Measurements from ENCODE around the gene BIRC6.
A peak's percentile ranks its signal among the peaks of the same experiment; 100 is the strongest.
"Not testable (repeated sequence)": the region's sequence is repeated elsewhere in the genome, so short reads cannot be mapped to it uniquely, and the experiment has no call there.

The BIRC6 gene

DNA sequence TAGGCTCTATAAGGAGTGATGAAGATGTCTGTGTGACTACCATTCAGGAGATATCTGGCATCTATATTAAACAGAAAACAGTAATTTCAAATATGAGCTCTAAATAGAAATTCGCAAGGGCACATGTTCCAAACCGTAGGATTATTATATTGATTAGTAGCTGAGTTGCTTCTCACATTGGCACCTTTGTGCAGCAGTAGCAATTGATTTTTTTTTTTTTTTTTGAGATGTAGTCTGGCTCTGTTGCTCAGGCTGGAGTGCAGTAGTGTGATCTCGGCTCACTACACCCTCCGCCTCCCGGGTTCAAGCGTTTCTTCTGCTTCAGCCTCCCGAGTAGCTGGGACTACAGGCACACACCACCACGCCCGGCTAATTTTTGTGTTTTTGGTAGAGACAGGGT, 12.4 kb downstream of the BIRC6 start:
- intact Hi-C loops (cut with DNase I) = no loop called here
- no peak for DNase-seq

DNA sequence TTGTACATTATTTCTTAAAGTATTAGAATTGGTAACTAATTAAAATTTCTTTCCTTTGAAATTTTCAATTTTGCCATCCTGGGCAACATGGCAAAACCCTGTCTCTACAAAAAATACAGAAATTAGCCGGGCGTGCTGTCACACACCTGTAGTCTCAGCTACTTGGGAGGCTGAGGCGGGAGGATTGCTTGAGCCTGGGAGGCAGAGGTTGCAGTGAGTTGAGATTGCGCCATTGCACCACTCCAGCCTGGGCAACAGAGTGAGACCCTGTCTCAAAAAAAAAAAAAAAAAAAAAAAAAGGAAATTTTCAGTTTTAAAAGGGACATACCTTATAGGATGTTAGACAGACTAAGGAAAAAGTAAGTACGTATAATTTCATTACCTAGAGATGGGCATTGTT, 14.1 kb downstream of the BIRC6 start:
- DNase-seq; intact Hi-C loops (cut with DNase I): not testable (repeated sequence)

DNA sequence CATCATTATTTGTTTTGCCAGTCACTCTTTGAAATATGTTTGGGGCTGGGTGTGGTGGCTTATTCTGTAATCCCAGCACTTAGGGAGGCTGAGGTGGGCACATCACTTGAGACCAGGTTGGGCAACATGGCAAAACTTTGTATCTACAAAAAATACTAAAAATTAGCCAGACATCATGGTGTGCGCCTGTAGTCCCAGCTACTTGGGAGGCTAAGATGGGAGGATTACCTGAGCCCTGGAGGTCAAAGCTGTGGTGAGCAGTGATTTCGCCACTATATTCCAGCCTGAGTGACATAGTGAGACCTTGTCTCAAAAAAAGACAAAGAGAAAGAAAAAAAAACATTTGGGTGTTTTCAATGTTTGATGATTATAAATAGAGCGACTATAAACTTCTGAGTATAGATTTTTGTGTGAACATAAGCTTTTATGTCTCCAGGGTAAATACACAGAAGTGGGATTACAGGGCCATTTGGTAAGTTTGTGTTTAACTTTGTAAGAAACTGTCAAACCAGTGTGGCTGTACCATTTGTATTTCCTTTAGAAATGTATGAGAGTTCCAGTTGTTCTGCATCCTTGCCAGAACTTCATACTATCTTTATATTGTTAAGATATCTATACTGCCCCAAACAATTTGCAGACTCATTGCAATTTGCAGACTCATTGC, 15.8 kb downstream of the BIRC6 start:
- no peak for DNase-seq
- intact Hi-C loops (cut with DNase I) = no loop called here

DNA sequence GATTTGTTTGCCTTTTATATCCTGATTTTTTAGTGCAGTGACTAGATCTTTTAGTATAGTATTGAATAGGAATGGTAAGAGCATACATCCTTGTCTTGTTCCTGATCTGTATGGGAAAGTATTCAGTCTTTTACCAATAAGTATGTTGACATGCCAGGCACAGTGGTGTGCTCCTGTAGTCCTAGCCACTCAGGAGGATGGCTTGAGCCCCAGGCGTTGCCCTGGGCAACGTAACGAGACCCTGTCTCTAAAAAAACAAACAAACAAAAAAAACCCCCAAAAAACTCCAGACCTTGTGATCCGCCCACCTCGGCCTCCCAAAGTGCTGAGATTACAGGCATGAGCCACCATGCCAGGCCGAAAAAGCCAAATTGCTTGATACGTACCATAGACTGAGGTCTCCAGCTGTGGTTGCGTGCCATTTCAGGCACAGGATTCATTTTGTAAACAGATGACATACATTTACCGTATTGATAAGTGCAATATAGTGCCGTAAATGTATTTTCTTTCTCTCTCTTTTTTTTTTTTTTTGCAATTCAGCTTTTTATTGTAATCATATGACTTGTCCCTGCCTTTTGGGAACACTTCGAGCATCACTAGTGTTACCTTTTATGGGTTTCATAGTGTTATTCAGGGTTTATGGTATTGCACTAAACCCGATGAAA, 18.5 kb downstream of the BIRC6 start:
- intact Hi-C loops (cut with DNase I) = no loop called here

DNA sequence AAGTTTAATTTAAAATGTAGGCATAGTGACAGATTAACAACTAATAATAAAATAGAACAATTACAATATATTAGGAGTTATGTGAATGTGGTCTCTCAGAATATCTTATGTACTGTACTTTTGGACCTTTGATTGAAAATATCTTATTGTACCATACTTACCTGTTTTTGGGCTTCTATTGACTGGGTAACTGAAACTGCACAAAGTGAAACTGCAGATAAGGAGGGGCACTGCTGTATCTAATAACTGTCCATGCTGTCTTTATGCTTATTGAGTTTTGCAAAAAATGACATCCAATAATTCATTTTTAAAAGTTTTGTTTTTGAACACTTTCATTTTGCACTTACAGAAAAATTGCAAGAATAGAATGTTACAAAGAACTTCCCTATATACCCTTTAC, 19.9 kb downstream of the BIRC6 start:
- intact Hi-C loops (cut with DNase I) = no loop called here
- no peak for DNase-seq

More for the DNA sequence above, 18.5 kb downstream of the BIRC6 start:
- peak in 1 of 10 donors; percentile 4 for DNase-seq

DNA sequence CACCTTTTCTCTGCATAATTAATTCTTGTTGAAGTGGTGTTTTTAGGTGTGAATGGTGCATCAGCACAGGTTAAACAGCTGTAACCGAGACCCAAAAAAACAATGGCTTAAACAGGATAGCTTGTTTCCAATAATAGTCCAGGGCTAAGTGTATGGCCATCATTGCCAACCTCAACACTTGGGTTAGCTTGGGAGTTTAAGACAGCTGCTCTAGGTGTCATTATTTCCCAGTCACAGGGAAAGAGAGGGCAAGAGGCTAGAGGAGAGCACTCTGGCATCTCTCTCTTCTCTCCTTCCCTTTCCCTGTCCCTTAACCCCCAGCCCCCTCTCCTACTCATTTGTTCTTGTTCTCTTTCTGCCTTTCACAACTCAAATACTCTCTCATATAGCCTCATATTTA, 21.1 kb downstream of the BIRC6 start:
- DNase-seq = no peak
- intact Hi-C loops (cut with DNase I) = no loop called here

DNA sequence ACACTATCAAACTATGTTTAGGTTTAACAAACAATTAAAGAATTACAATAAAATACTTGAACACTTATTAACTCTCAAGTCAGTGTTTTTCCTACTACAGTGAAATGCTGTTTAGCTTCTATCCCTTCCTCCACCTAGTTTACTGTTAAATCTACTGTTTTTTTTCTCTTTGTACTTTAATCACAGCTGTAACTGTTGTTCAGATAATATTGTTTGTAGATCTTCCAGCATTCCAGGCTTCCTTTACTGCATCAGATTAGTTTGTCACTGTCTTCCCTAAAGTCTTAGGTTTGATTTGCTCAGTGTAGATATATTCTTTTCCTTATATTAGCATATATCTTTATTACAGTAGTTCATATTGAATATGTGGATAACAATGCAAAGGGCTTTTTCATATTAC, 22.5 kb downstream of the BIRC6 start:
- intact Hi-C loops (cut with DNase I) = no loop called here
- DNase-seq = no peak

DNA sequence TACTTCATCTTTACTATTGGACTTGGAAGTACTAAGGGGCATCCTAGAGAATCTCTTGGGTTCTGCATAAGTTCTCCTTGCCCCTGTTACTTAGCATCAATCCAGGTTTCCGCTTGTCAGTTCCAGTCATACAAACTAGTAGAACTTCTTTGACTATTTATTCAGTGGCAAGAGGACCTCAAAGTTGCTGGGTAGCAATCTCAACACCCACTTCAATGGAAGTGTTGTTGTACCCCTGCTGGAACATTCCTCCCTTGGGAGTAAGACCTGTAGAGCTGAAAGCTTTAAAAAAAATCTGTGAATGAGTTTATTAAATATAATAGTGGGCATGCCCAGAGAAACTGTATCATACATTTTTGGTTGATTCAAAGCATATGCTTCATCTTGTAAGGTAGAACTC, 27.0 kb downstream of the BIRC6 start:
- no peak for DNase-seq
- intact Hi-C loops (cut with DNase I) = no loop called here

DNA sequence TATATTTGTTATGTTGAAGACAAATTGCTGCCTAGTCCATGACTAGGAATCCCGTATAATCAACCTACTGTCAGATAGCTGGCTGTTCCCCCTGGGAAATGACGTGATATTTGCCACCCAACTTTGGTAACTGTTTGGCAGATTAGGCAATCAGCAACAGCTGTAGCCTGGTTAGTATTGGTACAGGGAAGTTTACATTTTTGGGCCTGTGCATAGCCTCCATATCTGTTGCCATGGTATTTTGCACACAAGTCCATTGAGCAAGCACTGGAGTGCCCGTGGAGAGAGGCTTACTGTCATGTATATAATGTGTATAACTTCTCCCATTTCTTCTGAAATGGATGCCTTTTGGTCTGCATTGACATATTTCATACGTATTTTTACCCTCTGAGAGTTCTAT, 27.7 kb downstream of the BIRC6 start:
- no peak for DNase-seq
- intact Hi-C loops (cut with DNase I) = no loop called here

DNA sequence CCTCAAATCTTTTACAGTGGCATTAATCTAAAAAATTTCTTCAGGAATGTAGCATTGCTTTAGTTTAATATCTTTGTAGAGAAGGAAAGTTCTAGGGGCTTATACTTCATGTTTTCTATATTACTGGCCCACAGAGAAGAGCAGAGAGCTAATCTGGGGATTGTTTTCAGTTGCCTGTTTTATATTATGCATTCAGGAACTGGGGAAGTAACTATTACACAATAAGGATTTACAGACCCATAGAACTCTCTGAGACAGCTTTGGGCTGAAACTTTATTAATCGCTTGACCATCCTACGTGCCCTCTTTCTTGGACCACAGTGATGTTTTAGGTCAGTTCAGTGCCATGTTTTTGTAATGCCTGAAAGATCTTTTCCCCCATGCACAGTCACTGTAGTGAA, 29.9 kb downstream of the BIRC6 start:
- intact Hi-C loops (cut with DNase I) = no loop called here
- DNase-seq = no peak

DNA sequence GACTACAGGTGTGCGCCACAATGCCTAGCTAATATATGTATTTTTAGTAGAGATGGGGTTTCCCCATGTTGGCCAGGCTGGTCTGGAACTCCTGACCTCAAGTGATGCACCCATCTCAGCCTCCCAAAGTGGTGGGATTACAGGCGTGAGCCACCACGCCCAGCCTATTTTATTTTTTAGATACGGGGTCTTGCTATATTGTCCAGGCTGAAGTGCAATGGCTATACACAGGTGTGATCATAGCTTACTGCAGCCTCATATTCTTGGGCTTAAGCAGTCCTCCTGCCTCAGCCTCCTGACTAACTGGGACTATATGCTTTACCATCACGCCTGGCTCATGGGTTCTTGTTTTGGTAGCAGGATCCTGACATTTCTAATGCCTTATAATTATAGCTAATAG, 42.4 kb downstream of the BIRC6 start:
- intact Hi-C loops (cut with DNase I) = no loop called here
- DNase-seq = no peak

DNA sequence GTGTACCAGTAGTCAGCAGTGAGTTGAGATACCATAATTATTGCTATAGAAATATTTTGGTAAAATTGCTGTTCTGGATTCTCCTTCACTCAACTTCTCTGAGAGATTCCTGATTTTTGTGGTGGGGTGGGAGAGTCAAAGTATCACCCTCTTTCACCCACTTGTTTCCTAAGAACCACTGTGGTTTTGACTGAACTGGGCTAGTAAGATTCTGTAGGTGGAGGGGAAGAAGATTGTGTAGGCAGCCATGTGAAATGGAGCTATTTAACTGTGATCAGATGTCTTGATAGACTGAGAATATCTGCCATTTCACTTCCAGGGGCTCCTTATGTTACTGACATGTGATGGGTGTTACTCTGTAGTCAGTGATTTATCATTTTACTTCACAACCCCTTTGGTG, 45.3 kb downstream of the BIRC6 start:
- no peak for DNase-seq
- intact Hi-C loops (cut with DNase I) = no loop called here

DNA sequence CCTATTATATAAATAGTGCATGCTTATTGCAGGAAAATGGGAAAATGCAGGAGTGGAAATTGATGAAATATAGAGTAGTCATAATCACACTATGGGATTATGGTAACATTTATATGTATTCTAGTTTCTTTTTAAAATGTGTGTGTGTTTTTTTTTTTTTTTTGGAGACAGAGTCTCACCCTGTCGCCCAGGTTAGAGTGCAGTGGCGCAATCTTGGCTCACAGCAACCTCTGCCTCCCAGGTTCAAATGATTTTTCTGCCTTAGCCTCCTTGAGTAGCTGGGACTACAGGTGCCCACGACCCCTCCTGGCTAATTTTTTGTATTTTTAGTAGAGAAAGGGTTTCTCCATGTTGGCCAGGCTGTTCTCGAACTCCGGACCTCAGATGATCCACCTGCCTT, 47.0 kb downstream of the BIRC6 start:
- intact Hi-C loops (cut with DNase I) = no loop called here
- no peak for DNase-seq

DNA sequence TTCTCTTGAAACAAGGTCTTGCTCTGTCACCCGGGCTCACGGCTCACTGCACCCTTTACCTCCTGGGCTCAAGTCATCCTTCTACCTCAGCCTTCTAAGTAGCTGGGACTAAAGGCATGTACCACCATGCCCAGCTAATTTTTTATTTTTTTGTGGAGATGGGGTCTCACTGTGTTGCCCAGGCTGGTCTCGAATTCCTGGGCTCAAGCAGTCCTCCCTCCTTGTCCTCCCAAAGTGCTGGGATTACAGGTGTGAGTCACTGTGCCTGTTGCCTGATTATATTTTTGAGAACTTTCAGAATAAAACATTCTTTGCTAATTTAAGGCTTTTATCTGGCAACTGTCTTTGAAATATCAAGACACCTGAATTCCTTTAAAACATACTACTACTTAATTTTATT, 47.9 kb downstream of the BIRC6 start:
- no peak for DNase-seq
- intact Hi-C loops (cut with DNase I) = no loop called here

DNA sequence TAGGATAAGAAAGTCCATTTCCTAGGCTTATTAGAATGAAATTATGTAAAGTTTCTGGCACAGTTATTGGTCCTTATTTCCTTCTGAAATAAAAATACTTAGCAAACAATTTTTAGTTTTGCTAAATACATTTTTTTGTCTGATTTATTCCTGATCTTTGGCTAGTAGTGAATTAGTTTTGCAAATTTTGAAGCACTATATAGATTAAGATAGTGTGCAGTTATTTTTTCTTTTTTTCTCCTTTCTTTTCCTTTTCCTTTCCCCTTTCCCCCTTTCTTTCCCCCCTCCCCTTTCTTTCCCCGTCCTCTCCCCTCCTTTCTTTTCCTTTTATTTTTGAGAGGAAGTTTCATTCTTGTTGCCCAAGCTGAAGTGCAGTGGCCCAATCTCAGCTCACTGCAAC, 59.7 kb downstream of the BIRC6 start:
- no peak for DNase-seq
- intact Hi-C loops (cut with DNase I) = no loop called here

DNA sequence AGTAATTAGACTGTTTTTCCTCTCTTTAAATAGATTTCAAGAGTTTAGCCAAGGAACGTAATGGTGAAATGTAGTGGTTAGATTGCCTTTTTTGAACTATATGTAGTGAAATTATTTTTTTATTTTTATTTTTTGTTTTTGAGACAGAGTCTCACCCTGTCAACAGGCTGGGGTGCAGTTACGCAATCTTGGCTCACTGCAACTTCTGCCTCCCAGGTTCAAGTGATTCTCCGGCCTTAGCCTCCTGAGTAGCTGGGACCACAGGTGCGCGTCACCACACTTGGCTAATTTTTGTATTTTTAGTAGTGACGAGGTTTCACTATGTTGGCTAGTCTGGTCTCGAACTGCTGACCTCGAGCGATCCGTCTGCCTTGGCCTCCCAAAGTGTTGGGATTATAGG, 60.8 kb downstream of the BIRC6 start:
- DNase-seq = no peak
- intact Hi-C loops (cut with DNase I) = no loop called here

DNA sequence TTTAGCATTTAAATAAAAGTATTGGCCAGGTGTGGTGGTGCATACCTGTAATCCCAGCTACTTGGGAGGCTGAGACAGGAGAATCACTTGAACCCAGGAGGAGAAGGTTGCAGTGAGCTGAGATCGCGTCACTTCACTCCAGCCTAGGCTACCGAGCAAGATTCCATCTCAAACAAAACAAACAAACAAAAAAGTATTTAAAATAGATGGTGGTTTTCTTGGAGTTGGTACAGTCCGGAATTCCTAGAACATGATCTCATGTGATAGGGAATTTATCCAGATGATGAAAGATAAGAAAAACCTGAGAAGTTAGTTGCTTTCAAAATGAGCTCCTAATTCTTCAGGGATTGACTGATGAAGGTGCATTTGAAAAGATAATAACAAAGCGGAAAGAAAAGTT, 62.0 kb downstream of the BIRC6 start:
- intact Hi-C loops (cut with DNase I) = no loop called here
- no peak for DNase-seq

DNA sequence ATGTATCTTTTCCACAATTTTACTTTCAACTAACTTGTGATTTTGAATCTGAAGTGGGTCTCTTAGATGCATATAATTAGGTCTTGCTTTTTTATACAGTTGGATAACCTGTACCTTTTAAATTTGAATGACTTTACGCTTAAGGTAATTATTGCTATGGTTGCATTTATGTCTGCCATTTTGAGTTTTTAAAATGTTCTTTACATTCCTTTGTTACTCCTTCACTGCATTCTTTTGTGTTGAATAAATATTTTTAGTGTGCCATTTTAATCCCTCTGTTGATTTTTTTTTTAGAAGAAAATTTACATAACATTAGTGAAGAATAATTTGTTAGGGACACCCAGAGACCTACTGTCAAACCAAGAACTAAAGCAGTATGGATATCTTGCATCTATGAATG, 65.3 kb downstream of the BIRC6 start:
- intact Hi-C loops (cut with DNase I) = no loop called here
- no peak for DNase-seq

DNA sequence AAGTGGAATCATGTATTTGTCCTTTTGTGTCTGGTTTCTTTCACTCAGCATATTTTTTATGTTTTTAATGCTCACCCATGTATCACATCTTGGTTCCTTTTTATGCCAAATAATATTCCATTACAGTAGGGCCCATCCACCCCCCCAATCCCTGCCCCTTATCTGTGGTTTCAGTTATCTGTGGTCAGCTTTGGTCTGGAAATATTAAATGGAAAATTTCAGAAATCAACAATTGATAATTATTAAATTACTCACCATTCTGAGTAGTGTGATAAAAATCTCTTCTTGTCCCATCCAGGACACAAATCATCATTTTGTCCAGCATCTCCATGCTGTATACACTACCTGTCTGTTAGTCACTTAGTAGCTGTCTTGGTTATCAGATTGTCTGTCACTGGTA, 66.7 kb downstream of the BIRC6 start:
- intact Hi-C loops (cut with DNase I) = no loop called here
- DNase-seq = no peak

DNA sequence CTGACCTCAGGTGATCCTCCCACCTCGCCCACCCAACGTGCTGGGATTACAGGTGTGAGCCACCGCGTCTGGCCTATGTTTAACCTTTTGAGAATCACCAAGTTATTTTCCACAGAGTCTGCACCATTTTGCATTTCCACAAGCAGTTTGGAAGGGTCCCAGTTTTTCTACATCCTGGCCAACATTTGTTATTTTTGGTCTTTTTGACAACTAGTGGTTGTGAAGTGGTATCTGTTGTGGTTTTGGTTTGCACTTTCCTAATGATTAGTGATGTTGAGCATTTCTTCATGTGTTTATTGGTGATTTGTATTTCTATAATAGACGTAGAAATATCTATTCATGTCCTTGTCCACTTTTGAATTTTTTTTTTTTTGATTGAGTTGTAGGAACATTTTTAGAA, 67.9 kb downstream of the BIRC6 start:
- intact Hi-C loops (cut with DNase I) = no loop called here
- no peak for DNase-seq

DNA sequence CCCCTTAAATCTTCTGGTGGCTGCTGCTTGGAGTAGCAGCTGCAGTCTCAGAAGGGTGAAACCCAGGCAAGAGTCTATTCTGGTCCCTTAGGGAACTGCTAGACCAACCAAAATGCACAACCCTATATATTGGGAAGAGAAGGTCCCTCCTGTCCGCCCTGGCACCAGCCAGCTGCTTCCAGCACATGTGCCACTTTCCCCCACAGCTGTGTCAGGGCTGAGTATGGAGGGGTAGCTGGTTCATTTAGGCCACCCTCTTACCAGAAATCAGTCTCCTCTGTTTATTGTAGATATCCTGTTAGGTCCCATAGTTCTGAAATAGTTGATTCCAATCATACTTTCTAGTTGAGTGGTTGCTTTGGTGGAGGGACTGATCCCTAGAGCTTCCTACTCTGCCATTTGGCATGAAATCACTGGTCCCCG, 68.9 kb downstream of the BIRC6 start:
- intact Hi-C loops (cut with DNase I) = no loop called here
- DNase-seq = no peak

DNA sequence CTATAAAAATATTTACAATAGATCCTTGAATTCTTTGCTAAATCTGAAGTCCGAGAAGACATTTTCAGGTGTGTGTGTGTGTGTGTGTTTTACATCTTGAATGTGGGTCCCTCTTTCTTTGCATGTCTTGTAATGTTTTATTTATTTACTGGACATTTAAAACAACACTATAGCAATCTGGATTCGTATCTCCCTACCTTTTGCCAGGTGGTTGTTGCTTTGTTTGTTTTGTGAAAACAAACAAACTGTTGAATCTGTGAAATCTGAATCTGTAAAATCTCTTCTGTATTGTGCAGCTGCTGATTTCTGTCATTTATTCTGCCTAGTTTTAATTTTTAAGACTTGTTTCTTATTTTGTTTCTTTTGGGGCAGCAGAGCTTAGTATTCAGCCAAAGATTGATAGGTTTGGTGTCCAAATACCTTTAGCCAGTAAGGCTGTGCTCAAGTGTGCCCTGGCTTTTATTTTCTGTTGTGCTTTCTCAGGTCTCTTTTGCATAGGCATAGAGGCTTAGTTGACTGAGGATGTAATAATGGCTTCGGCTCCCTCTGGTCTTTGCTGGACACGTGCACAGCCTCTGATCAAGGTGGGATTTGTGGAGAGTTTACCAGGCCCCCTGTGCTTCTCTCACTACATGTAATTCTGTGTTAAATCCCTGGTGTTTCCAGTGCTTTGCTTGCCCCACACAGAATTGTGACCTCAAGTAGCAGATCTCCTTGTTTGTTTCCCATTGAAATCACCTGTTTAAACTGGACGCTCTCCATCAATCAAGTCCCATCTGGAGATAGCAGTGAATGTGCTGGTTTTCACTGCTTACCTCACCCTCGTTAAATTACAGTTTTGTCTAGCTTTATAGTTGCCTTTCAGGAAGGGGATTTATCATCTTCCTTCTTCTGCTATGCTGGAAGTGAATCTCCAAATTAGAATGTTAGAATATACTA, 71.1 kb downstream of the BIRC6 start:
- DNase-seq = no peak
- intact Hi-C loops (cut with DNase I) = no loop called here

All from posterior cingulate gyrus (tissue), 11 donors.